Kidney (tissue), 14 donors: ENCODE results near the gene HEXIM2. TPM values are rescaled to one million over a fixed set of nuclear protein-coding genes. Genes with fewer than 3 reads are reported as not detected.

Source experiments
- DNase-seq, 5 donors: peaks; one replicate each; pipeline ENCODE4 v3.0.0-alpha.2; 2013 to 2020
- FAIRE-seq: peaks from 2 replicates; lab custom pipeline; 2012; peaks lifted over from hg19 to GRCh38; lab: Jason Lieb, UNC
- H3K27ac ChIP-seq, 2 donors: one replicate each; pipeline ENCODE4 v1.7.0; 2013; ENCODE audit warnings: low read depth in 2 of 2, low read length in 2 of 2, inconsistent platforms in 1 of 2
- H3K27me3 ChIP-seq: one replicate; pipeline ENCODE4 v1.7.1; 2013; ENCODE audit warnings: low read length, inconsistent platforms; ENCODE audit not compliant: control insufficient read depth, insufficient read depth
- H3K36me3 ChIP-seq, 3 donors: one replicate each; pipeline versions ENCODE4 v1.7.0 to v1.7.1; 2013; ENCODE audit warnings: low read length in 3 of 3, control low read depth in 1 of 3, inconsistent platforms in 1 of 3; ENCODE audit not compliant: insufficient read depth in 3 of 3, control insufficient read depth in 2 of 3
- H3K4me1 ChIP-seq, 3 donors: one replicate each; pipeline versions ENCODE4 v1.7.0 to v1.7.1; 2013; ENCODE audit warnings: low read length in 3 of 3, inconsistent platforms in 1 of 3, low read depth in 1 of 3; ENCODE audit not compliant: control insufficient read depth in 2 of 3, insufficient read depth in 2 of 3
- H3K4me3 ChIP-seq, 3 donors: one replicate each; pipeline versions ENCODE4 v1.7.0 to v1.8.1; 2013; ENCODE audit warnings: low read length in 3 of 3, control low read depth in 1 of 3, inconsistent platforms in 1 of 3
- H3K9ac ChIP-seq, 3 donors: one replicate each; pipeline versions ENCODE4 v1.7.0 to v1.7.1; 2013; ENCODE audit warnings: low read length in 3 of 3, control low read depth in 1 of 3, inconsistent platforms in 1 of 3
- H3K9me3 ChIP-seq, 3 donors: one replicate each; pipeline versions ENCODE4 v1.7.0 to v1.7.1; 2013; ENCODE audit warnings: low read length in 3 of 3, control low read depth in 1 of 3, inconsistent platforms in 1 of 3; ENCODE audit not compliant: control insufficient read depth in 2 of 3, insufficient read depth in 1 of 3
- intact Hi-C: fragments of 100-400 bp; cut with DNase I; formaldehyde crosslinking; loops from one replicate; pipeline ENCODE4 v1.11.1; 2022
- polyA plus RNA-seq: library from polyadenylated mRNA; stranded (reverse); fragments of 350-450 nt; fragmentation: Illumina TruSeq; extraction: RNeasy Lipid Tissue Mini Kit (QIAGEN cat#74804); gene quantifications from one replicate; pipeline ENCODE4 v1.2.3, GENCODE V29; 2014; ENCODE audit warnings: low read depth, low replicate concordance; ENCODE audit not compliant: insufficient read depth
- total RNA-seq: library from RNA; stranded (reverse); fragmentation: NEBNext Ultra II Directional; extraction: Animal tissue kit (Norgen Biotek cat#: 25700); gene quantifications from one replicate; pipeline ENCODE4 v1.2.1, GENCODE V29; 2021
- TF ChIP-seq, protein P1 (sequence below): IDR thresholded peaks from 3 replicates; pipeline ENCODE4 v1.5.1; 2012; ENCODE audit warnings: mild to moderate bottlenecking, moderate library complexity, borderline replicate concordance; ENCODE audit not compliant: insufficient read depth; ENCODE audit errors: extremely low read depth
- donor health status: control.
- donor health status: control.
- donor health status: control.
- donor health status: control.
- donor health status: control.
- donor health status: DM: yes; HTN: yes; CAD: no.
- donor health status: Normal renal cell carcinoma (clear cell type).

The HEXIM2 gene
- total and polyA plus RNA-seq, 2 donors from 2014 or later = 6.2 to 29.1 TPM

DNA sequence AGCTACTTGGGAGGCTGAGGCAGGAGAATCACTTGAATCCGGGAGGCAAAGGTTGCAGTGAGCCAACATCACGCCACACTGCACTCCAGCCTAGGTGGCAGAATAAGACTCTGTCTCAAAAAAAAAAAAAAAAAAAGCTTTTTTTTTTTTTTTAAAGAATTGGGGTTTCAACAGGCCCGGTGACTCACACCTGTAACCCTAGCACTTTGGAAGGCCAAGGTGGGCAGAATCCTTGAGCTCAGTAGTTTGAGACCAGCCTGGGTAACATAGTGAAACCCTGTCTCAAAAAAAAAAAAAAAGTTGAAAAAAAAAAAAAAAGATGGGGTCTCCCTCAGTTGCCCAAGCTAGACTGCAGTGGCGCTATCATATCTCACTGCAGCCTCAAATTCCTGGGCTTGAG is 6.6 kb upstream of the HEXIM2 start:
- Histone ChIP-seq H3K27ac (no peak overlapping the region), H3K4me1 (peaks cover 3 to 26% (median 19%) of the 10 kb centered on the region in 3 donors), H3K9me3 (no peaks in the 10 kb centered on the region), H3K36me3 (no peaks in the 10 kb centered on the region), H3K9ac (peak overlapping the region in 1 of 3 donors; percentile 40), H3K4me3 (no peak overlapping the region), H3K27me3 (no peaks in the 10 kb centered on the region)
- TF ChIP-seq, protein P1, sequence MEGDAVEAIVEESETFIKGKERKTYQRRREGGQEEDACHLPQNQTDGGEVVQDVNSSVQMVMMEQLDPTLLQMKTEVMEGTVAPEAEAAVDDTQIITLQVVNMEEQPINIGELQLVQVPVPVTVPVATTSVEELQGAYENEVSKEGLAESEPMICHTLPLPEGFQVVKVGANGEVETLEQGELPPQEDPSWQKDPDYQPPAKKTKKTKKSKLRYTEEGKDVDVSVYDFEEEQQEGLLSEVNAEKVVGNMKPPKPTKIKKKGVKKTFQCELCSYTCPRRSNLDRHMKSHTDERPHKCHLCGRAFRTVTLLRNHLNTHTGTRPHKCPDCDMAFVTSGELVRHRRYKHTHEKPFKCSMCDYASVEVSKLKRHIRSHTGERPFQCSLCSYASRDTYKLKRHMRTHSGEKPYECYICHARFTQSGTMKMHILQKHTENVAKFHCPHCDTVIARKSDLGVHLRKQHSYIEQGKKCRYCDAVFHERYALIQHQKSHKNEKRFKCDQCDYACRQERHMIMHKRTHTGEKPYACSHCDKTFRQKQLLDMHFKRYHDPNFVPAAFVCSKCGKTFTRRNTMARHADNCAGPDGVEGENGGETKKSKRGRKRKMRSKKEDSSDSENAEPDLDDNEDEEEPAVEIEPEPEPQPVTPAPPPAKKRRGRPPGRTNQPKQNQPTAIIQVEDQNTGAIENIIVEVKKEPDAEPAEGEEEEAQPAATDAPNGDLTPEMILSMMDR = no peak
- intact Hi-C loops = no loop called here
- FAIRE-seq (no peak), DNase-seq (peak in 1 of 5 donors; percentile 10)

GRCh38 chr17:45155483-45155882 is 6.2 kb upstream of the HEXIM2 start:
- no peaks in the 10 kb centered on the region for H3K9me3 ChIP-seq
- no peak overlapping the region for H3K4me3 ChIP-seq
- DNase-seq (peak in 1 of 5 donors; percentile 29), FAIRE-seq (no peak)
- intact Hi-C loops = no loop called here
- H3K9ac ChIP-seq = peak overlapping the region in 1 of 3 donors; percentile 40
- no peak overlapping the region for H3K27ac ChIP-seq
- H3K4me1 ChIP-seq = peaks cover 3 to 26% (median 19%) of the 10 kb centered on the region in 3 donors
- no peaks in the 10 kb centered on the region for H3K27me3 ChIP-seq
- H3K36me3 ChIP-seq = no peaks in the 10 kb centered on the region
- TF ChIP-seq, protein P1 = no peak

DNA sequence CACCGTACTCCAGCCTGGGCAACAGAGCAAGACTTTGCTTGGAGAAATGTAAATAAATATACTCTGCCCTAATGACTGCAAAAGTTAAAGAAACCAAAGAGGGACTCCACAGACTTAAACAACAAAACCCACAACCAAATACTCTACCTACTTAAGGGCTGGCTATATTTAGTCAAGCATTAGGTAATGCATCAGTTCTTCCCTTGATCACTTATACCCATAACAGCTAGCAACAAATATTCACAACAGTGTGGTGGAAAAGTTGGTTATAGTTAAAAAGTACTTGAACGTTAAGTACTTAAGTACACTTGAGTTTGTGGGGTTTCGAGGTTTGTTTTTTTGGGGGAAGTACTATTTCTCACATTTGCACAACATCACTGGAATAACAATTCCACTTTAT is 5.4 kb upstream of the HEXIM2 start:
- no peaks in the 10 kb centered on the region for H3K36me3 ChIP-seq
- H3K4me1 ChIP-seq = peaks cover 3 to 20% (median 16%) of the 10 kb centered on the region in 3 donors
- no peak for DNase-seq
- H3K9ac ChIP-seq = no peak overlapping the region
- no peak overlapping the region for H3K27ac ChIP-seq
- FAIRE-seq = no peak
- H3K27me3 ChIP-seq = no peaks in the 10 kb centered on the region
- H3K4me3 ChIP-seq = no peak overlapping the region
- intact Hi-C loops = no loop called here
- H3K9me3 ChIP-seq = no peaks in the 10 kb centered on the region
- TF ChIP-seq, protein P1 = no peak
